K562 (cell line): Measurements from ENCODE around the gene IRX6. TPM values are rescaled to one million over a fixed set of nuclear protein-coding genes. Genes with fewer than 3 reads are reported as not detected.

Experiments
- ATF6 ChIP-seq: sonication (generic); formaldehyde crosslinking; IDR thresholded peaks from 2 replicates; pipeline ENCODE4 v1.4.0; 2020; ENCODE audit warnings: mild to moderate bottlenecking, missing genetic modification reagents
- CEBPG ChIP-seq, 3 experiments: fragments of 200-800 bp in 1 of 3; sonication (Bioruptor generic) in 1 of 3; sonication (generic) in 1 of 3; formaldehyde crosslinking in 1 of 3; IDR thresholded peaks in 2 of 3; conservative IDR thresholded peaks in 1 of 3; 2 replicates each; pipeline versions ENCODE4 v1.6.1 to v1.8.0; 2016 to 2022; ENCODE audit warnings: missing compliant biosample characterization in 2 of 3, missing genetic modification characterization in 2 of 3, mild to moderate bottlenecking in 1 of 3, missing genetic modification reagents in 1 of 3
- EWSR1 ChIP-seq: fragments of 450-650 bp; IDR thresholded peaks from 2 replicates; pipeline ENCODE4 v1.6.1; 2018; ENCODE audit warnings: borderline replicate concordance, mild to moderate bottlenecking, low read depth, moderate library complexity; ENCODE audit not compliant: partially characterized antibody
- MECOM ChIP-seq: fragments of 250-450 bp; sonication (Bioruptor Pico); IDR thresholded peaks from 2 replicates; pipeline ENCODE4 v1.8.0; 2022; ENCODE audit warnings: inconsistent platforms
- PHF8 ChIP-seq: fragments of 200-600 bp; sonication (generic); IDR thresholded peaks from 2 replicates; pipeline ENCODE4 v1.6.1; 2012; ENCODE audit warnings: mixed run types, mild to moderate bottlenecking, inconsistent platforms, low read length, moderate library complexity, borderline replicate concordance
- ZEB2 ChIP-seq: fragments of 450-650 bp; IDR thresholded peaks from 2 replicates; pipeline ENCODE4 v1.6.1; 2016
- ZKSCAN1 ChIP-seq: fragments of 150-350 bp; IDR thresholded peaks from 2 replicates; pipeline ENCODE4 v1.6.1; 2016; ENCODE audit warnings: low read depth, low read length
- ZNF318 ChIP-seq, 2 experiments: fragments of 450-650 bp; IDR thresholded peaks; 2 replicates each; pipeline ENCODE4 v1.6.1; 2016; ENCODE audit warnings: mild to moderate bottlenecking in 2 of 2, borderline replicate concordance in 1 of 2, low read depth in 1 of 2, moderate library complexity in 1 of 2
- ZNF584 ChIP-seq: fragments of 200-800 bp; sonication (Bioruptor generic); IDR thresholded peaks from 2 replicates; pipeline ENCODE4 v1.6.1; 2016; ENCODE audit warnings: low read depth, mild to moderate bottlenecking, missing genetic modification characterization, missing compliant biosample characterization
- polyA plus RNA-seq, 8 experiments: library from polyadenylated mRNA; depleted of rRNA in 4 of 8; stranded (reverse) in 5 of 8; unstranded in 3 of 8; fragments of >200 nt; fragmentation: Nextera tagmentation in 2 of 8; fragmentation: Illumina TruSeq in 1 of 8; extraction: Ambion mirVana in 2 of 8; extraction: Trizol in 1 of 8; gene quantifications; 2 replicates each; pipeline versions ENCODE4 v1.2.1 to v1.2.3, GENCODE V29; 2011 to 2014; ENCODE audit warnings: inconsistent platforms in 1 of 8, missing spikeins in 1 of 8
- total RNA-seq, 7 experiments: library from RNA; depleted of rRNA in 6 of 7; stranded (reverse); fragments of >200 nt in 6 of 7; fragmentation: Illumina TruSeq in 2 of 7; extraction: Trizol in 2 of 7; gene quantifications; 2 replicates each; pipeline versions ENCODE4 v1.2.1 to v1.2.3, GENCODE V29; 2011 to 2021; ENCODE audit warnings: low replicate concordance in 1 of 7
- TF ChIP-seq, protein P1 (sequence below): IDR thresholded peaks from 3 replicates; pipeline ENCODE4 v1.6.1; 2011; ENCODE audit warnings: borderline replicate concordance, mild to moderate bottlenecking, moderate library complexity; ENCODE audit not compliant: insufficient read length; ENCODE audit errors: extremely low read depth

The IRX6 gene
- total and polyA plus RNA-seq, 9 of the 15 experiments (the other 6 are each of a cell fraction or from before 2014, with no cell fraction given), result 0.07 to 0.29 (median 0.14) TPM; not detected in 4

DNA sequence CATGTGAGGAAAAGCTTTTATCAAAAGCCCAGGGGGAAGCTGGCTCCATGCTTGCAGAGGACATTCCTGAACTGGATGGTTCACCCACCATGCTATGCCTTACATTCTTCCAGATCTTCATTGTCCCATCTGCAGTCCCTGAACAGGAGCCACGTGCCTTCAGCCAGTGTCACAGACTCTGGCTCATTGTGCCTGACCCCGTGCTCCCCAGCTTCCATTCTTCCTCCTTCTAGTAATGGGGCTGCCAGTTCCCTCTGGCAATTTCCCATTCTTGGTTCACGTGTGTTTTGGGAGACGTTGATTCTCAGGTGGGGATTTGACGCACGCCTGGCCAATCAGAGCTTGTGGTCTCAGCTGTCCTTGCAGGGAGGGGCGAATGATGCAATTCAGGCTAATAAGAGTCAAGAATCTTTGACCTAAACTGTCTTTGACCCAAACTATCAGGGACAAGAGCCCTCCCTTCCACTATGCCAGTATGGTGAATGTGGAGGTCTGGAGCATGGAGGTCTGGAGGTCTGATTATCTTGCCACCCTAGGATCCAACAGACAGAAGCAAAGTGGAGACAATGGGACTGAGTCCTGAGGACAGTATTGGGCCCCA lies 52.7 kb downstream of the IRX6 start (continued):
- TF ChIP-seq, protein P1, sequence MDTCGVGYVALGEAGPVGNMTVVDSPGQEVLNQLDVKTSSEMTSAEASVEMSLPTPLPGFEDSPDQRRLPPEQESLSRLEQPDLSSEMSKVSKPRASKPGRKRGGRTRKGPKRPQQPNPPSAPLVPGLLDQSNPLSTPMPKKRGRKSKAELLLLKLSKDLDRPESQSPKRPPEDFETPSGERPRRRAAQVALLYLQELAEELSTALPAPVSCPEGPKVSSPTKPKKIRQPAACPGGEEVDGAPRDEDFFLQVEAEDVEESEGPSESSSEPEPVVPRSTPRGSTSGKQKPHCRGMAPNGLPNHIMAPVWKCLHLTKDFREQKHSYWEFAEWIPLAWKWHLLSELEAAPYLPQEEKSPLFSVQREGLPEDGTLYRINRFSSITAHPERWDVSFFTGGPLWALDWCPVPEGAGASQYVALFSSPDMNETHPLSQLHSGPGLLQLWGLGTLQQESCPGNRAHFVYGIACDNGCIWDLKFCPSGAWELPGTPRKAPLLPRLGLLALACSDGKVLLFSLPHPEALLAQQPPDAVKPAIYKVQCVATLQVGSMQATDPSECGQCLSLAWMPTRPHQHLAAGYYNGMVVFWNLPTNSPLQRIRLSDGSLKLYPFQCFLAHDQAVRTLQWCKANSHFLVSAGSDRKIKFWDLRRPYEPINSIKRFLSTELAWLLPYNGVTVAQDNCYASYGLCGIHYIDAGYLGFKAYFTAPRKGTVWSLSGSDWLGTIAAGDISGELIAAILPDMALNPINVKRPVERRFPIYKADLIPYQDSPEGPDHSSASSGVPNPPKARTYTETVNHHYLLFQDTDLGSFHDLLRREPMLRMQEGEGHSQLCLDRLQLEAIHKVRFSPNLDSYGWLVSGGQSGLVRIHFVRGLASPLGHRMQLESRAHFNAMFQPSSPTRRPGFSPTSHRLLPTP, result no peak
- no peak for TF ChIP-seq PHF8
- peak; percentile 85 for TF ChIP-seq ZNF584
- TF ChIP-seq ATF6 (CRISPR knock-in tag), result no peak
- no peak for TF ChIP-seq EWSR1
- 0 out of 2 replicates have a peak, but pooled peaks have one; percentile 8 for TF ChIP-seq MECOM (CRISPR knock-in tag)
- no peak for TF ChIP-seq ZEB2
- TF ChIP-seq ZKSCAN1, result no peak
- TF ChIP-seq CEBPG (CRISPR knock-in tag; IDR thresholded peaks at IDR 0.05), result peak; percentile 74
- peak; percentile 10 to 85; a peak in 3 of 4 replicates for TF ChIP-seq CEBPG (tag; conservative IDR thresholded peaks at IDR 0.05 in 1 of 2, IDR thresholded peaks at IDR 0.05 in 1 of 2)
- TF ChIP-seq ZNF318 (IDR thresholded peaks at IDR 0.05; ENCODE audit: borderline replicate concordance in 1 of 2, low read depth in 1 of 2), result no peak
